ENCODE results near the gene ABCC1.

GRCh38 chr16:15973421-15973820 lies 24.0 kb downstream of the ABCC1 start:
- TF ChIP-seq CTCF (IDR thresholded peaks at IDR 0.05 in 4 of 5, conservative IDR thresholded peaks at IDR 0.05 in 1 of 5) = no peak
- TF ChIP-seq POLR2A (IDR thresholded peaks at IDR 0.05) = no peak
